HepG2 (cell line): ENCODE results near the gene ACP1. TPM values are rescaled to one million over a fixed set of nuclear protein-coding genes. Genes with fewer than 3 reads are reported as not detected.
A peak's percentile ranks its signal among the peaks of the same experiment; 100 is the strongest.

Source experiments
- ATAC-seq: fragments of 200-7000 bp; cut with Tn5 transposase; 3 replicates; pipeline ENCODE4 v1.9.1; 2020; ENCODE audit warnings: mild to moderate bottlenecking, moderate library complexity
- BruUV-seq: library from RNA; stranded (reverse); fragments of 400-500 nt; replicated peaks from 2 replicates; lab custom pipeline; 2021; lab: Mats Ljungman, UMichigan
- CTCF ChIA-PET: fragments of 300-600 bp; formaldehyde crosslinking; extraction: SDS; loops from one replicate; lab custom pipeline; 2021; ENCODE audit warnings: low total read pairs, inconsistent platforms, low intra/inter-chr PET ratio; lab: Yijun Ruan, JAX
- POLR2A ChIA-PET: fragments of 350-600 bp; sonication (Branson Sonifier 250); formaldehyde crosslinking; loops from one replicate; lab custom pipeline; 2020; ENCODE audit warnings: antibody characterized with exemption, inconsistent platforms; lab: Yijun Ruan, JAX
- DNase-seq: peaks from one replicate; pipeline ENCODE4 v3.0.0-alpha.2; 2015; ENCODE audit warnings: low spot score
- FAIRE-seq: peaks from 3 replicates; lab custom pipeline; 2011; peaks lifted over from hg19 to GRCh38; lab: Jason Lieb, UNC
- H2AFZ ChIP-seq: one replicate; pipeline ENCODE4 v1.6.1; 2011; ENCODE audit warnings: low read length, inconsistent platforms
- H3K27ac ChIP-seq: fragments of 300-600 bp; 3 replicates; pipeline ENCODE4 v1.8.0; 2011; ENCODE audit warnings: mixed run types, mild to moderate bottlenecking, mixed read lengths, low read length, inconsistent platforms; ENCODE audit not compliant: insufficient read depth; ENCODE audit errors: extremely low read length
- H3K27me3 ChIP-seq, 2 experiments: fragments of 200-600 bp in 1 of 2; 2 replicates in 1 of 2; 3 replicates in 1 of 2; pipeline versions ENCODE4 v1.6.0 to v1.8.0; 2011; ENCODE audit warnings: low read length in 2 of 2, mild to moderate bottlenecking in 2 of 2, moderate library complexity in 2 of 2, inconsistent platforms in 1 of 2; ENCODE audit not compliant: insufficient read depth in 2 of 2, control insufficient read depth in 1 of 2
- H3K36me3 ChIP-seq, 2 experiments: fragments of 200-600 bp in 1 of 2; replicated peaks in 1 of 2; 2 replicates in 1 of 2; 3 replicates in 1 of 2; pipeline versions ENCODE4 v1.5.1 to v1.8.0; 2011; ENCODE audit warnings: low read length in 2 of 2, inconsistent platforms in 1 of 2; ENCODE audit not compliant: insufficient read depth in 2 of 2, control insufficient read depth in 1 of 2
- H3K4me1 ChIP-seq: 2 replicates; pipeline ENCODE4 v1.5.1; 2012; ENCODE audit warnings: low read length, inconsistent platforms; ENCODE audit not compliant: insufficient read depth
- H3K4me2 ChIP-seq: 2 replicates; pipeline ENCODE4 v1.6.0; 2011; ENCODE audit warnings: low read depth, low read length, inconsistent platforms
- H3K4me3 ChIP-seq, 3 experiments: fragments of 200-600 bp in 1 of 3; sonication (generic), shearing (Covaris generic) in 1 of 3; replicated peaks in 1 of 3; 2 replicates each; pipeline ENCODE4 v1.5.1; 2011 to 2016; ENCODE audit warnings: low read length in 3 of 3, inconsistent platforms in 2 of 3, low read depth in 2 of 3, mild to moderate bottlenecking in 2 of 3, control low read depth in 1 of 3, mixed read lengths in 1 of 3; ENCODE audit not compliant: insufficient read depth in 1 of 3
- H3K79me2 ChIP-seq: one replicate; pipeline ENCODE4 v1.6.1; 2011; ENCODE audit warnings: low read length, inconsistent platforms; ENCODE audit not compliant: insufficient read depth
- H3K9ac ChIP-seq: 2 replicates; pipeline ENCODE4 v1.6.0; 2011; ENCODE audit warnings: mild to moderate bottlenecking, low read depth, low read length, inconsistent platforms; ENCODE audit not compliant: insufficient read depth
- H3K9me3 ChIP-seq: 2 replicates; pipeline ENCODE4 v1.5.1; 2012; ENCODE audit warnings: mild to moderate bottlenecking, low read length
- H4K20me1 ChIP-seq: 2 replicates; pipeline ENCODE4 v1.6.0; 2011; ENCODE audit warnings: inconsistent platforms, mild to moderate bottlenecking, low read length, moderate library complexity; ENCODE audit not compliant: insufficient read depth
- ATAD3A ChIP-seq: sonication (generic); formaldehyde crosslinking; IDR thresholded peaks from 2 replicates; pipeline ENCODE4 v1.4.0; 2020; ENCODE audit warnings: missing genetic modification reagents
- CREM ChIP-seq, 2 experiments: sonication (generic) in 1 of 2; formaldehyde crosslinking in 1 of 2; IDR thresholded peaks; 2 replicates each; pipeline versions ENCODE4 v1.4.0 to v1.6.1; 2016 to 2020; ENCODE audit warnings: antibody characterized with exemption in 1 of 2, mild to moderate bottlenecking in 1 of 2, missing genetic modification reagents in 1 of 2
- POLR2A ChIP-seq, 2 experiments: IDR thresholded peaks; 2 replicates each; pipeline ENCODE4 v1.6.1; 2011; ENCODE audit warnings: low read depth in 2 of 2, low read length in 2 of 2, mild to moderate bottlenecking in 1 of 2, moderate library complexity in 1 of 2; ENCODE audit not compliant: insufficient read depth in 1 of 2
- POLR2G ChIP-seq: fragments of 200-400 bp; formaldehyde crosslinking; IDR thresholded peaks from 2 replicates; pipeline ENCODE4 v1.6.1; 2018; ENCODE audit warnings: mild to moderate bottlenecking, low read depth, low read length, moderate library complexity
- RBFOX2 ChIP-seq: fragments of 200-400 bp; formaldehyde crosslinking; IDR thresholded peaks from 2 replicates; pipeline ENCODE4 v1.6.1; 2017; ENCODE audit warnings: low read depth, mild to moderate bottlenecking, low read length
- RFXANK ChIP-seq: IDR thresholded peaks from 2 replicates; pipeline ENCODE4 v1.6.1; 2016
- ZIK1 ChIP-seq: sonication (generic); formaldehyde crosslinking; IDR thresholded peaks from 2 replicates; pipeline ENCODE4 v1.5.0; 2020; ENCODE audit warnings: mild to moderate bottlenecking, low read depth, missing genetic modification reagents, borderline replicate concordance
- WGBS: methylation state at CpG from one replicate; pipeline ENCODE4 v1.1.6; 2017; ENCODE audit warnings: low lambda C conversion rate; 5-methylcytosine and 5-hydroxymethylcytosine counted together
- in situ Hi-C: cut with HindIII; loops from 2 replicates; pipeline ENCODE4 v1.10.0; 2017; ENCODE audit warnings: low pct_unique_long_range_greater_than_20kb; ENCODE audit not compliant: extremely low pct_ligation_motif_present
- intact Hi-C: fragments of 100-400 bp; cut with micrococcal nuclease; formaldehyde crosslinking; loops from one replicate; pipeline ENCODE4 v1.10.0; 2022; ENCODE audit not compliant: unreplicated experiment
- polyA plus RNA-seq, 8 experiments: library from polyadenylated mRNA; depleted of rRNA in 3 of 8; stranded (reverse) in 7 of 8; unstranded in 1 of 8; fragments of >200 nt; fragmentation: Illumina TruSeq in 4 of 8; extraction: Trizol in 4 of 8; gene quantifications; 2 replicates each; pipeline versions ENCODE4 v1.2.1 to v1.2.3, GENCODE V29; 2011 to 2016; ENCODE audit warnings: low read depth in 4 of 8, missing spikeins in 1 of 8, mixed read lengths in 1 of 8; ENCODE audit not compliant: insufficient read depth in 1 of 8
- total RNA-seq, 5 experiments: library from RNA; depleted of rRNA; stranded (reverse); fragments of >200 nt; fragmentation: Illumina TruSeq; extraction: Trizol; gene quantifications; 2 replicates each; pipeline ENCODE4 v1.2.3, GENCODE V29; 2016; ENCODE audit warnings: low read depth in 1 of 5
- TF ChIP-seq, protein P1 (sequence below): fragments of 450-650 bp; IDR thresholded peaks from 2 replicates; pipeline ENCODE4 v1.6.1; 2016

The ACP1 gene
- total and polyA plus RNA-seq, 2 of the 13 experiments (the other 11 are each of a cell fraction or from before 2014, with no cell fraction given): 246 to 348 TPM

DNA sequence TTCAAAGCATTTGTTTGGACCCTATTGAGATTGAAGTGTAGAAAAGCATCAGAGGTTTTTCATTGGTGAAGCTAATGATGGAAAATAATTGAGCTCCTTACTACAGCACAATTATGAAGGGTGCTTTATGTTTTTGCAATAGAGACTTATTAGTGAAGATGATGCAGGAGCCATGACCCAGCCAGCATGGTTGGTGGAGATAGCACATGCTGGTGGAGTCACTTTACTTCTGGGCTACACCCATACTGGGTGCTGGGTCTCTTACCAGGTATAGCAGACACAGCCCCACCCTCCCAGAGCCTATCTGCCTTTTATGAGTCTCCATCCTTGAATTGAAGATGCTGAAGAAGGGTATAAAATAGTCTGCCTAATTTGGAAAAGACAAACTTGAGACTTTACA, 3.6 kb downstream of the ACP1 start:
- in situ Hi-C loops: loop anchor here (5.0 kb wide), 1 partner anchor 91 kb away; no protein-coding TSS in a partner anchor
- intact Hi-C loops: no loop called here

DNA sequence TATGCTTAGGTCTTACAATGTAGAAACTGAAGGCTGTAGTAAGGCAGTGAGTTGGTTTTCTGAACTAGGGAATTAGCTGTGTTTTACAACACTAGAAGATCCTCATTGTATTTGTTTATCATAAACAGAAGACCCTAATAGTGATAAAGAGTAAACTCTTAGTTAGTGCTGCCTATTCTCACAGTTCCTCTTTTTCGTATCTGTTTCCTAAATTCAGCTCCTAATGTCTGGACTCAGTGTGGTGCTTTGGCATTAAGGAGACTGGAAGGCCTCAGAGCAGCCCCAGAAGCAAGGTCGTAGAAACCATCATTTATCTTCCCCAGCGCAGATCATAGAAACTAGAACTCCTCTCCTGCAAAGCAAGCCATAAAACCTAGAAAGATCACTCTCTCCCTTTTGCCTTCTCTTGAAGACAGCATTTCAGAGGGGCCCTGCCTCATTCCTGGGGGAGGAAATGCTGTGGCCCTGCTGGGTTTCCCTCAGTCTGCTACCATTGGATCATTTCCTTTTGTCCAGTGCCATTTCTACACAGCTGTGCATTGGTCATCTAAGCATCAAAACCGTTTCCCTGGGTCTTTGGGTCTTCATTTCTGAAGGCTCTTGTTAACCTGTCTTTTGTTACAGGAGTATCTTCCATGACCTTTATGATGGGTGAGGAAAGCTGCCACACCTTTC, 4.7 kb downstream of the ACP1 start:
- no TSS peak for BruUV-seq
- H3K36me3 ChIP-seq: peaks cover 15 to 53% of the 10 kb centered on the region in 2 experiments
- H3K27me3 ChIP-seq: peaks cover 0 to 5% of the 10 kb centered on the region in 2 experiments; a peak in 1 of 5 replicates
- CTCF ChIA-PET: no interaction called here
- DNase-seq: no peak
- H4K20me1 ChIP-seq: peaks cover 87% of the 10 kb centered on the region
- H3K4me1 ChIP-seq: peaks cover 72% of the 10 kb centered on the region
- 87% methylated on average over 4 of the region's 4 CpGs for WGBS
- no peaks in the 10 kb centered on the region for H3K9me3 ChIP-seq
- intact Hi-C loops (no loop called here), in situ Hi-C loops (loop anchor here (5.0 kb wide), 1 partner anchor 92 kb away; no protein-coding TSS in a partner anchor)
- H3K4me3 ChIP-seq: no peak overlapping the region
- no peak overlapping the region for H3K27ac ChIP-seq
- H3K9ac ChIP-seq: no peak overlapping the region
- H2AFZ ChIP-seq: no peak overlapping the region
- no peak for FAIRE-seq
- TF ChIP-seq ZIK1 (CRISPR knock-in tag) (no peak), RBFOX2 (peak; percentile 51)
- no peak for ATAC-seq
- peaks cover 98% of the 10 kb centered on the region for H3K79me2 ChIP-seq
- POLR2A ChIA-PET: interaction anchor here (1.8 to 3.1 kb wide), 2 partner anchors 8 to 11 kb away, joined by 4 to 12 read pairs; no protein-coding TSS in a partner anchor
- H3K4me2 ChIP-seq: peak overlapping the region; percentile 34

More for the DNA sequence above, 3.6 kb downstream of the ACP1 start:
- peaks cover 0 to 5% of the 10 kb centered on the region in 2 experiments; a peak in 1 of 5 replicates for H3K27me3 ChIP-seq
- no peak overlapping the region for H3K27ac ChIP-seq
- peaks cover 75% of the 10 kb centered on the region for H4K20me1 ChIP-seq
- no peak for FAIRE-seq
- H3K9me3 ChIP-seq: no peaks in the 10 kb centered on the region
- no TSS peak for BruUV-seq
- peaks cover 86% of the 10 kb centered on the region for H3K79me2 ChIP-seq
- no peak for DNase-seq
- POLR2A ChIA-PET: no interaction called here
- CTCF ChIA-PET: no interaction called here
- no peak overlapping the region for H2AFZ ChIP-seq
- peak overlapping the region; percentile 92 for H3K4me2 ChIP-seq
- peak in 1 of 2 experiments; percentile 34; a peak in 1 of 4 replicates for TF ChIP-seq POLR2A (IDR thresholded peaks at IDR 0.05; ENCODE audit: insufficient read depth in 1 of 2, low read depth in 2 of 2, low read length in 2 of 2)
- TF ChIP-seq, protein P1, sequence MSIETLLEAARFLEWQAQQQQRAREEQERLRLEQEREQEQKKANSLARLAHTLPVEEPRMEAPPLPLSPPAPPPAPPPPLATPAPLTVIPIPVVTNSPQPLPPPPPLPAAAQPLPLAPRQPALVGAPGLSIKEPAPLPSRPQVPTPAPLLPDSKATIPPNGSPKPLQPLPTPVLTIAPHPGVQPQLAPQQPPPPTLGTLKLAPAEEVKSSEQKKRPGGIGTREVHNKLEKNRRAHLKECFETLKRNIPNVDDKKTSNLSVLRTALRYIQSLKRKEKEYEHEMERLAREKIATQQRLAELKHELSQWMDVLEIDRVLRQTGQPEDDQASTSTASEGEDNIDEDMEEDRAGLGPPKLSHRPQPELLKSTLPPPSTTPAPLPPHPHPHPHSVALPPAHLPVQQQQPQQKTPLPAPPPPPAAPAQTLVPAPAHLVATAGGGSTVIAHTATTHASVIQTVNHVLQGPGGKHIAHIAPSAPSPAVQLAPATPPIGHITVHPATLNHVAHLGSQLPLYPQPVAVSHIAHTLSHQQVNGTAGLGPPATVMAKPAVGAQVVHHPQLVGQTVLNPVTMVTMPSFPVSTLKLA: peak; percentile 26; the same call in 1 of the 2 replicates
- 0 out of 2 replicates have a peak, but pooled peaks have one; percentile 33 for TF ChIP-seq POLR2G
- no peak for TF ChIP-seq ATAD3A
- TF ChIP-seq RFXANK (CRISPR knock-in tag): no peak
- no peak for TF ChIP-seq CREM (IDR thresholded peaks at IDR 0.05)
- no peak for TF ChIP-seq CREM (CRISPR knock-in tag; IDR thresholded peaks at IDR 0.05)
- peaks cover 13 to 41% of the 10 kb centered on the region in 2 experiments for H3K36me3 ChIP-seq
- H3K4me1 ChIP-seq: peaks cover 79% of the 10 kb centered on the region
- H3K4me3 ChIP-seq: no peak overlapping the region; a peak in 2 of 6 replicates
- no peak overlapping the region for H3K9ac ChIP-seq
- no peak for ATAC-seq
